GM12874 (cell line): ENCODE measurements around the gene WDR35.

ENCODE experiments used
- TF ChIP-seq, protein P1 (sequence below): IDR thresholded peaks from 2 replicates; pipeline ENCODE4 v1.5.1; 2011; ENCODE audit warnings: low read depth, mild to moderate bottlenecking, control low read depth, low read length, moderate library complexity; ENCODE audit not compliant: insufficient read depth

WDR35 gene

DNA sequence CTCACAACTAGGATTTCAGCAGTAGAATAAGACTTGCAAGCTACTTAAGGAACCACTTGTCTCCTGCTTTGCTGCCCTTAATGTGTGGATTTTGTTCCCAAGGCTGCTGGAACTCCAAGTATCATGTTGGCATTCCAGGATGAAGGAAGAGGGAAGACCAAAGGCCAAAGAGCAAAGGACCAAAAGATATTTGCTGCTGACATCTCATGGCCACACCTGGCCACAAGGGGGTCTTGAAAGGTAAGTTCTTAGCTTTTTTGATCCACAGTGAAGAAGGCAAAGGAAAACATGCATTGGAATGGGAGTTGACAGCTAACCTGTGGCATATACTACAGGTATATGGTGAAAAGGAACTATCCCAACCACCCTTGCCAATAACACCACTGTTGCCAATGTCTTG is 26.4 kb upstream of the WDR35 start:
- TF ChIP-seq, protein P1, sequence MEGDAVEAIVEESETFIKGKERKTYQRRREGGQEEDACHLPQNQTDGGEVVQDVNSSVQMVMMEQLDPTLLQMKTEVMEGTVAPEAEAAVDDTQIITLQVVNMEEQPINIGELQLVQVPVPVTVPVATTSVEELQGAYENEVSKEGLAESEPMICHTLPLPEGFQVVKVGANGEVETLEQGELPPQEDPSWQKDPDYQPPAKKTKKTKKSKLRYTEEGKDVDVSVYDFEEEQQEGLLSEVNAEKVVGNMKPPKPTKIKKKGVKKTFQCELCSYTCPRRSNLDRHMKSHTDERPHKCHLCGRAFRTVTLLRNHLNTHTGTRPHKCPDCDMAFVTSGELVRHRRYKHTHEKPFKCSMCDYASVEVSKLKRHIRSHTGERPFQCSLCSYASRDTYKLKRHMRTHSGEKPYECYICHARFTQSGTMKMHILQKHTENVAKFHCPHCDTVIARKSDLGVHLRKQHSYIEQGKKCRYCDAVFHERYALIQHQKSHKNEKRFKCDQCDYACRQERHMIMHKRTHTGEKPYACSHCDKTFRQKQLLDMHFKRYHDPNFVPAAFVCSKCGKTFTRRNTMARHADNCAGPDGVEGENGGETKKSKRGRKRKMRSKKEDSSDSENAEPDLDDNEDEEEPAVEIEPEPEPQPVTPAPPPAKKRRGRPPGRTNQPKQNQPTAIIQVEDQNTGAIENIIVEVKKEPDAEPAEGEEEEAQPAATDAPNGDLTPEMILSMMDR = no peak

DNA sequence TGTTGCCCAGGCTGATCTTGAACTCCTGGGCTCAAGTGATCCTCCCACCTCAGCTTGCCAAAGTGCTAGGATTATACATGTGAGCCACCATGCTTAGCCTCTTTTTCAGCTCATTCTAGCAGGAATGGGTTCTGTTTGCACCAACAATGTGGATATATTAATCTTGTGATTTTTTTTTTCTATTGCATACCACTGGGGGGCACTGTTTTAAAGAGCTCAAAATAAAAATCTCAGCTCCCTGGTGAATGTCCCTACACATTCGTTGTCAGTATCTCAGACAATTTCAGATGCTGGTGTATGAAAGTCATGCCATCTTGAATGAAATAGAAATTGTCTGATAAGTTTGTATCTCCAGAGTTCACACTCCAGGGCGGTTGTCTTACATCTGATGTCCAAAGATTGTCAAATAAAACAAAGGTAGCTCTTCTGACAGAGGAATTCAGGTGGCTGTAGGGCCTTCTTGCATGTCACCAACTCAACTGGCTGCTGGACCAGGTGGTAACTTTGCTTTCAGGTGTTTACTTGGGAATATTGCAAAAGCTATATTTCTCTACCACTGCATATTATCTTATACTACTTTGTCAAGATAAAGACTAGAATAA is 25.7 kb upstream of the WDR35 start:
- TF ChIP-seq, protein P1 = peak; percentile 32; the same call in 1 of the 2 replicates

DNA sequence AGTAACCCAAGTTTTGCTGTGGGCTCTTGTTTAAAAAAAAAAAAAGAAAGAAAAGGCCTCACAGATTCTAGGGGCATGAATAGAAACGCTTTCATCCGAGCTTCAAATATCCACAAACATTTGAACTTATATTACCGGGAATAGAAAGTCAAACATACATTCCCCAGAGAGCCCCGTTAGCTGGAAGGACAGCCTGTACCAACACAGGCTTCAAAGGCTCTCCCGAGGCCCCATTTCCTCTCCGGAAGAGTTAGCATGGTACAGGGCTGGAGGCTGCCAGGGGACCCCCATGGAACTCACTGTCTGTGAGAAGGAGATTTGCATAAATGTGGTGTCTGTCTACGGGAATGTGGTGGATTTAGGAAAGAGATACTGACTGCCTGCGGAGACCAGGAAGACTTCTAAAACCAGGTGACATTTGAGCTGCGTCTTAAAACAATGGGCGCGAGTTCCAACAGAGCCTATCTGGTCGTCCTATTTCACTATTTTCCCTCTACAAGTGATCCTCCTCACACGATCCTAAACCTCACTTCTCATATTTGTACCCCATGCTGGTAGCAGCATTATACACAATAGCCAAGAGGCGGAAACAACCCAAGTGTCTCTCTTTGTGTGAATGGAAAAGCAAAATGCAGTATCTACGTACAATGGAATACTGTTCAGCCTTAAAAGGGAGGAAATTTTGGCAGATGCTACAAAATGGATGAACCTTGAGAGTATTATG is 23.4 kb upstream of the WDR35 start:
- TF ChIP-seq, protein P1 = no peak

DNA sequence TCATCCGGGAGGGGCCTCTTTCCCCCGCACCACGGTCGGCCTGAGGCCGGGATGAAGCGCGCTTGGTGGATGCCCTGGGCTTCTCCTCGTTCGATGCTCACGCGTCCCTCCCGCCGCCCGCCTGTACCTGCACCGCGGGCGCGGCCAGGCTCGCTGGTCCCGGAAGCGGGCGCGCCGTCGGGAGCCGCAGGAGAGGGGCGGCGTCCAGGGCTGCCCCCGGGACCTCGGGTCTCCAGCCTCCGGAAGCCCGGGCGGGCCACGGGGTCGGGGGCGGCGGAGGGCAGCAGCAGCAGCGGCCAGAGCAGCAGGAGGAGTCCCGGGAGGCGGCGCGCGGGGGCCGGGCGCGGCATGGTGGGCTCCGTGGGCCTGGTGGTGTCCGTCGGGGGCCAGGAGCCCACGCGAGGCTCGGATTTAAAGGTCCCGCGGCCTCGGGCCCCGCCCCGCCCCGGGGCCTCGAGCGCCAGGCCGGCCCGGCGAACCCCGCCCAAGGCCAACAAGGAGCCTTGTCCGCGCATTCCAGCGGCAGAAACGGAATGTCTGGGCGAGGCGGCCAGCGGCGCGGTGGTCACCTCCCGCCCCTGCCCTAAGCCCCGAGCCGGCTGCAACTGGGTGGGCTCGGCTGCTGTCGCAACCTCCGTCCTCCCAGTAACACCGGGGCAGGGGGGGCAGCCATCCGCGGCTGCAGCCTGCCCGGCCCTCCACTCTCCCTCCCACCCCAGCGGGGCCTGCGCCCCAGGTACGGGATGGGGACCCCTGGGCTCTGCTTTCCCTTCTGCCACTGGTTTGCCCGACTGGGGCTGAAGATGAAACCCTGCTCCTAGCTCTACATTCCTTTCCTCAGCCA is 22.6 kb upstream of the WDR35 start, which contains the start of gene MATN3:
Gene MATN3, minus strand, starts transcription at position 387 of the 844 bp plus-strand sequence. Its CDS starts 37 bp downstream, at position 350.
- TF ChIP-seq, protein P1 = no peak

DNA sequence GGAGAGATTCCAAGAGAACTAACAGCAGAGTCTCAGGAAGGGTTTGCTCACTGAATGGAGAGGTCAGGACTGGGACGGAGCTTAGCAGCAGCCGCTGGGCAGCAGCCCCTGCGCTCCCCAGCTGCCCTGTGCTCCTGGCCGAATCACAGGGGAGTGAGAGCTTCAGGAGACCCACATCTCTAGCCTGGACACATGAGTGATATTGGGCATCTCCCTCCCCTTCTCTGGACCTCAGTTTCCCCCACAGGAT is 22.1 kb upstream of the WDR35 start:
- TF ChIP-seq, protein P1 = no peak

DNA sequence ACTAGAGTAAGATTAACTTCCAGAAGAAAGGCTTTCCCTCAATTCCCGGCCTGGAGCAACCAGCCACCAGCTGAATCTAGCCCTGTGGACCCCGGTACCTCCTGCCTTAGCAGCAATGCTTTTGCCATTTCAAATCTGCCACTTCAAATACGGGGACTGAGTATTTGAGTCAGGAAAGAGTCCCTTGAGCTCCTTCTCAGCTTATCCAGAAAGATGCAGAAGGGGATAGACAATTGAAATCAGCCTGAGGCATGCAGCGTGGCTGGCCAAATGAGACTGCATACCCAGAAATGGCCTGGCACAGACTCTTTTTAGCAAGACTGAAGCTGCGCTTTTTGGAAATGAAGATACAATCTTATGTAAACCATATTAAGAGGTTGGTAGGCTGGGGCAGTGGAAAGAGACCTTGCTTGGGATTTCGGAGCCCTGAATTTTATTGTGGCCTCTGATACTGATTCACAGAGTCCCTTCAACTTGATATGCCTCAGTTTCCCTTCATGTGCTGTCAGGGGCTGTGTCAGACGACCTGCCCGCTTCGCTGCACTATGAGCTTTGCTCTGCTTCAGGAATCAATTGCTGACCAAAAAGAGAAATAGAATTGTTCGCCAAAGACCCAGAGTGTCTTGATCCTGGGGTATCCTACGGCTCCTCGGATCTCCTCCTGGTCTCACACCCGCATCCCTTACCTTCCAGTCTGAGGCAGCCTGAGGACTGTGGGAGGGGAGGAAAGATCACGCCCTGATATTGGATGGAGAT is 21.5 kb upstream of the WDR35 start:
- TF ChIP-seq, protein P1 = no peak

DNA sequence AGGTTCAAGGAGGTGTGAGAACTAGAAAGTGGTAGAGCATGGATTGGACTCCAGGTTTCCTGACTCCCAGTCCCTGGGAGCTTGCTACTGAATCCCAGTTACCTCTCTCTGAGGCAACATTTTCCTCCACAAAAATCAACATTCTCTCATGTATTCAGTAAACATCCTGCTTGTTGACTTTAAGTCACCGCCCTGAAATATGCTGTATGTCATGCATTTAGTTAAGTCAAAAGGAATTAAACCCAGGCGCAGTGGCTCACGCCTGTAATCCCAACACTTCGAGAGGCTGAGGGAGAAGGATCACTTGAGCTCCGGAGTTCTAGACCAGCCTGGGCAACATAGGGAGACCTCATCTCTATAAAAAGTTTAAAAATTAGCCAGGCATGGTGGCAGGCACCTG is 18.8 kb upstream of the WDR35 start:
- TF ChIP-seq, protein P1 = no peak
